Activated CD4-positive, alpha-beta T cell treated with anti-CD3 and anti-CD28 coated beads, Interleukin-2, Interleukin-6, amounts not matched to agents 100 ng/mL and 50 ng/mL, durations not matched to agents 16 hours and 8 hours (primary cell): Measurements from ENCODE around the gene FOXP3.
"Not testable (repeated sequence)": the region's sequence is repeated elsewhere in the genome, so short reads cannot be mapped to it uniquely, and the experiment has no call there.

Experiments used
- DNase-seq: peaks from one replicate; pipeline ENCODE4 v3.0.0-alpha.2; 2020

FOXP3 gene

GRCh38 chrX:49264460-49264859 lies at the start of gene FOXP3:
FOXP3 (minus strand) TSS chrX:49264710; CDS start chrX:49258505, 6,205 bp downstream.
- DNase-seq: no peak

GRCh38 chrX:49312176-49312575 lies 47.7 kb upstream of the FOXP3 start:
- DNase-seq: no peak

DNA sequence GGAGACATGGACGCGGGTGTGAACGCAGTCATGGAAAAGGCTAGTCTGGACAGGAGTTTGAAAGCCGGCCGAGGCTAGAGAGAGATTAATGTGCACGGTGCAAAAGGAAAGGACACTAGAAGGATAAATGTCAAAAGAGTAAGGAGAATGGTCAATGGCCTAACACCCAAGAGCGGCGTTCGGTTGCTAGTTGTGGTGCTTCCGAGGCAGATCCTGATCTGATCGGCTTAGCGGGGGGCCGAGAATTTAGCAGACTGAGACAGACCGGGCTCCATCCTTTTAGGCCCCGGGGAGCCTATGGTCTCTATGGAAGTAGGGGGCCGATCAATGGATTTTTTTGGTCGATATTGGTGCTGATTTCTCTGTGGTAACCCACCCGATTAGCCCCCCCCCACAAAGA lies 45.9 kb upstream of the FOXP3 start:
- DNase-seq: no peak

- DNase-seq: peak; percentile 15
These were observed 45.0 kb upstream of the FOXP3 start for GRCh38 chrX:49309401-49309981.

- peak; percentile 19 for DNase-seq
These were observed 44.2 kb upstream of the FOXP3 start for GRCh38 chrX:49308604-49309269.

- not testable (repeated sequence) for DNase-seq
These were observed 43.3 kb upstream of the FOXP3 start for GRCh38 chrX:49307775-49308174.

GRCh38 chrX:49303346-49303745 lies 38.8 kb upstream of the FOXP3 start, which contains the start of gene GAGE10:
GAGE10 (plus strand) TSS chrX:49303646; CDS start chrX:49304860, 1,214 bp downstream.
- DNase-seq: no peak

- no peak for DNase-seq
These were observed 36.2 kb upstream of the FOXP3 start for GRCh38 chrX:49300703-49301102.

DNA sequence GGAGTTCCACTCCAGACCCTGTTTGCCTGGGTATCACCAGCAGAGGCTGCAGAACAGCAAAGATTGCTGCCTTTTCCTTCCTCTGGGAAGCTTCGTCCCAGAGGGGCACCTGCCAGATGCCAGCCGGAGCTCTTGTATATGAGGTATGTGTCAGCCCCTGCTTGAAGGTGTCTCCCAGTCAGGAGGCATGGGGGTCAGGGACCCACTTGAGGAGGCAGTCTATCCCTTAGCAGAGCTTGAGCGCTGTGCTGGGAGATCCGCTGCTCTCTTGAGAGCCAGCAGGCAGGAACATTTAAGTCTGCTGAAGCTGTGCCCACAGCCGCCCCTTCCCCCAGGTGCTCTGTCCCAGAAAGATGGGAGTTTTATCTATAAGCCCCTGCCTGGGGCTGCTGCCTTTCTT lies 34.8 kb upstream of the FOXP3 start:
- DNase-seq: not testable (repeated sequence)

DNA sequence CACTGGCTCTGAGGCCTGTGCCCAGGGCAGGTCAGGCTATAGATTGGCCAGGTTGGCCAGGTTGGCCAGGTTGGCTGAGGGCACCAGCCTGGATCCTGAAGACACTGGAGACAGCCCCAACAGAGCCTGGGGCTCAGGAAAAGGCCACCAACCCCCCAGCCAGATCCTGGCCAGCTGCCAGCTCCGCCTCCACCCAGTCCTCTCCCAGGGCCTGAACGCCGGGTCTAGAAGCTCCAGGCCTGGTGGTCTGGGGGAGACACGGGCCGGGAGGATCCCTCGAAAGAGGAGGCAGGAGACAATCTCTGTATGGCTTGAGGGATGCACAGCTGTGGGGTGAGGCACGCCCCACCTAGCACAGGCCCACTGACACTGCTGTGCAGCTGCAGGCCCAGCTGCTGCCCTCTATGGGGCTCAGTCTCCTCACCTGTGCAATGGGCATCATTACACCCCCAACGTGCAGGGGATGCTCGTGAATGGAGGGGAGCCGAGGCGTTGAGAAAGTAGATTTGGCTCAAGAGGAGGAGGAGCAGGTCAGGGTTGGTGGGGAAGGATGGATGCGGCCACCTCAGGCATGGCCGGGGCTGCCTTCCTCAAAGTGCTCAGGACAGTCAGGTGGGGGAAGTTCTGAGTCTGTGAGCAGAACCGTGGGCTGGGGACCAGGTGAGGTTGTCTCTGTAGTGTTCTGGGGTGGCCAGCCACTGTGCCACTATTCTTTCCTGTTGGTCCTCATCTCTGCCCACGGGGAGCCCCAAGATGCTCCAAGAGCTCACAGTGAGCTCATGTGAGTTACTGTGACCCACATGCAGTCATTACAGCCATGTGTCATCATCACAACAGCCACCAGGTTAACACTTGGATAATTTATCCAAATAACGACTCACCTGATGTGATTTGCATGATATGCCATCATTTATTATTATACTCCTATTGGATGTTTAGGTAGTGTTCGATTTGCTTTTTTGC lies 28.2 kb upstream of the FOXP3 start:
- DNase-seq: no peak

DNA sequence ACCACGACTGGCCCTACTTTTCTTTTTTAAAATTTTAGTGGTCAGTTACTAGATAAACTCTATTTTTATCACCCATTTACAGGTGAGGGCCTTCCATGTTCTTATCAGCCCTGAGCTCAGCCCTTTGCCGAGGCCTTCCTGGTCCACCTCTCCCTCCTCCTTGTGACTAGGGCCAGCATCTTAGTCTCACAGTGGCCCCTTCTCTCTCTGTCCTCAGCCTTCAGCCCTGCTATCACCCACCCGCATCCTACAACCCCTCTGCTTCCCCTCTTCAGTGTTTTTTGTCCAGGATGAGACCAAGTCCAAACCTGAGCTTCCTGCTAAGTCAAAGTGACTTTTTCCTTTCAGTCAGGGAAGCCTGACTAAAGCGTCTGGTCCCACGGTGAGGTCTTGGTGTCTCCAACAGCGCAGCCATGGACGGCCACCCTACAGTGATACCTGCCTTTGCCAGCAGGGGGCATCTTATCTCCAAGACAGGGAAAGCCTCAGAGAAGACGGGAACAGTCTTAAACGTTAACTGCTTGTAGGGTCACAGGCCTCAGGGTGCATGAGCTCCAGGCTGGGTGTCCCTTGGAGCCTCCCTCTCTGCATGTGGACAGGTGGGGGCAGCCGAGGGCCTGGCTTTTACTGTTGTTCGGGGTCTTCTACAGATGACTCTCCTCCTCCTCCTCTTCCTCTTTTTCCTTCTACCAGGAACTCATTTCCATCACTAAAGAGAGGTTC lies 27.3 kb upstream of the FOXP3 start:
- DNase-seq: peak; percentile 77

DNA sequence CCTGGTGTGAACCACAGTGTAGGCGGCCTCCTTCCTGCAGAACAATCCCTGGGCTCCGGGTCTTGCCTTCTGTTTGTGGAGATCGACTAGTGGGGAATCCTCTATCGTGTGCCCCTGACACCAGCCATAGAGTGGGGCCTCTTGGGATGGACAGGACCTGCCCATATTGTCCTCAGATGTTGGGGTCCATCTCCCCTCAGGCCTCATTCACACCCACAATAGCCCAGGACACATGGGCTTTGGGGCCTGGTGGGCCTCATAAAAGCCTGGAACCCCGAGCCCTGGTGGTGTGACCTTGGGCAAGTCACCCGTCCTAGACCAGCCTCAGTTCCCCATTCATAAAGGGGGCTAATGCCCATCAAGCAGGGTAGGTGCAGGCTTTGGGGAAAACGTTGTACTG lies 25.7 kb upstream of the FOXP3 start:
- no peak for DNase-seq

- no peak for DNase-seq
These were observed 23.2 kb upstream of the FOXP3 start for GRCh38 chrX:49287665-49288064.

DNA sequence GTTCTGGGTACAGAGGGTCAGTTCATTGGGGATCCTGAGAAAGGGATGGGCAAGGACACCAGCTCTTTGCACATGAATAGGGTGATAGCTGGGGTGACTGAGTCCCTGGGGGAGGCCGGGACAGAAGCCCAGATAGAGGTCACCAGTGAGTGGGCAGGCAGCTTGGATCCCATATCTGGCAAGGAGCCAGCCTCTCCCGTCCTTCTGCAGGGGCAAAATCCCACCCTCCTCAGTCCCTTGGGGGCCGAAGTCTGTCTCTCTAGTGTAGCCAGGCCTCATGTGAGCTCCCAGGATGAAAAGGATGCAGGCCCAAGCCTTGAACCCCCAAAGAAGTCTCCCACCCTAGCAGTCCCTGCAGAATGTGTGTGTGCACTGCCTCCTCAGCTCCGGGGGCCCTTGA lies 22.1 kb upstream of the FOXP3 start:
- no peak for DNase-seq

DNA sequence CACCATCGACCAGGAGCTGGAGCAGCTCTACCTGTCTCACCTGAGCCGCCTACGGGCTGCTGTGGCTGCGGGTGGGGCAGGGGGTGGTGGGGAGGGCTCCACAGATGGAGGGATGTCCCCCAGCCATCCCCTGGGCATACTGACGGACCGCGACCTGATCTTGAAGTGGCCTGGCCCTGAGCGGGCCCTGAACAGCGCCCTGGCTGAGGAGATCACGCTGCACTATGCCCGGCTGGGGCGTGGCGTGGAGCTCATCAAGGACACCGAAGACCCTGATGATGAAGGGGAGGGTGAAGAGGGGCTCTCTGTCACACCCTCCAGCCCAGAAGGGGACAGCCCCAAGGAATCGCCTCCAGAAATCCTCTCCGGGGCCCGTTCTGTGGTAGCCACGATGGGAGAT lies 21.6 kb upstream of the FOXP3 start:
- no peak for DNase-seq

DNA sequence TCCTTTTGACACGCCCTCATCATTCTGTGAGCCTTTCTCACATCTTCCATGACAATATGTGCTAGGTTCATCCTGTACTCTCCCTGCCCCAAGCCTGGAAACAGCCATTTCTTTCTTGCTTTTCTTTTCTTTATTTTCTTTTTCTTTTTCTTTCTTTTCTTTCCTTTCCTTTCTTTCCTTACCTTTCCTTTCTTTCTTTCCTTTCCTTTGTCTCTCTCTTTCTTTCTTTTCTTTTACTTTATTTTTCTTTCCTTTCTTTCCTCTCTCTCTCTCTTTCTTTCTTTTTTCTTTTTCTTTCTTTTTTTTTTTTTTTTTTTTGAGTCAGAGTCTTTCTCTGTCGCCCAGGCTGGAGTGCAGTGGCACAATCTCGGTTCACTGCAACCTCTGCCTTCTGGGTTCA lies 19.7 kb upstream of the FOXP3 start:
- DNase-seq: no peak

- no peak for DNase-seq
These were observed 18.1 kb upstream of the FOXP3 start for GRCh38 chrX:49282647-49283011.

DNA sequence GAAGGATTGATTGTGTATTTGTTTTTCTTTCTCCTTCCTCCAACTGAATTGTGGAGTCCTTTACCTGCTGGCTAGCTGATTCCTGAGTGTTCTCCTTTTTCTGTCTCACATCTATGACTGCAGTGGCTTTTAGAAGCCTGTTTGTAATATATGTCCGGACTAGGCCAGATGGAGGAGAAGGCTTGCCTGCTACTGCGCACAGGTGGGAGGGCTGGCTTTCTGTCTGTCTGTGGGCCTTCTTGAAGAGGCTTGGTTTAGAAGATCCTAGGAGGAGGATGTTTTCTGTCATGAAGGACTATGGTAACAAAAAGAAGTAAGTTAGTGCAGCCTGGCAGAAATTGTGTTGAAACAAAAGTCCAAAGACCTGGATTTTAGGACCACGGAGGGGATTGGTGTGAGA lies 13.6 kb upstream of the FOXP3 start:
- DNase-seq: no peak

DNA sequence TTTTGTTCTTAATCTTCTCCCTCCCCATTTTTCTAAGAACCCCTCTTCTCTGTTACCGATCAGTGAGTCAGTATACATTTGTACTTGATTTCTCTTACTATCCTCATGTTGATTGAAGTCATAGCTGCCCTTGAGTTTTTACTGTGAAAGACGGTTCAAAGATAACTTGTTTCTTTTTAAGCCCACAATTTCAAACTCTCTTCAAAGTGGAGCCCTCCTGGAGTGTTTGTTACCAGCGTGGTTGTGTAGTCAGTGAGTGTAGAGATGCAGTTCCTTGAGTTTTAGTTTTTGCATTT lies 13.0 kb upstream of the FOXP3 start:
- peak; percentile 35 for DNase-seq

DNA sequence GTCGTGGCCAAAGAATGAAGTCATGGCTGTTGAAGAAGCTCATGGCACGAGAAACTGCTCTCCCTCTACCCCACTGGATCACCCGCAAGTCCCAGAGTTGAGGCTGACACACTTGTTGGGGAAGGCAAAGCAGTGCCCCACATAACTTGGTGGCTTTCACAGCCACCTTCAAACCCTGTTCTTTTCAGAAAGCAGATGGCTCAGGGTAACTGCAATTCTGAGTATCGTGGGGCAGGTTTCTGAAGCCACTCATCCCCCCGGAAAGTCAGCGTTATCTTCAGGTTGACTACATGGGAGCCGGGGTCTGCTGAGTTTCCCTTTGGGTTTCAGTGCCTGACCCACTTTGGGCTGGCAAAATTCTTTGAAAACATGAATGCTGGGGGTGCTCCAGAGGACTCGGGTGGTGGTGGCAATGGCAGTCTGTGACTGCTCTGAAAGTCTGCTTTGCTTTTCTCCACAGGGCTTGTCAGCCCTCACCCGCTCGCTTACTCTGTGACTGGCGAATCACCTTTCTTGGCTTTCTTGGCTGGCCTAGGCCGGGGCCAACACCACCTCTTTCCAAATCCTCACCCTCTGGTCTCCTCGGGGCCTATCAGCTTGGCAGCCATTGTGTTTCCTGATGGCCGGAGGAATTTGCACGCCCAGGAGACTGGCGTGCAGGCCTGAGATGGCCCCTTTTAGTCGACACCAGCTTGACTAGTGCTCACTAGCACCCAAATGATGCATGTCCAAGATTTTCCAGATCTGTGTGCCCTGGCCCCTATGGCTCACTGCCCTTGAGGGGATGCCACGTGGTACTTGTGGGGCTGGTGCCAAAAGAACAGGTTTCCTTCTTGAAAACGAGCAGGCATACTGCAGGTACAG lies 12.4 kb upstream of the FOXP3 start:
- peak; percentile 29 for DNase-seq

DNA sequence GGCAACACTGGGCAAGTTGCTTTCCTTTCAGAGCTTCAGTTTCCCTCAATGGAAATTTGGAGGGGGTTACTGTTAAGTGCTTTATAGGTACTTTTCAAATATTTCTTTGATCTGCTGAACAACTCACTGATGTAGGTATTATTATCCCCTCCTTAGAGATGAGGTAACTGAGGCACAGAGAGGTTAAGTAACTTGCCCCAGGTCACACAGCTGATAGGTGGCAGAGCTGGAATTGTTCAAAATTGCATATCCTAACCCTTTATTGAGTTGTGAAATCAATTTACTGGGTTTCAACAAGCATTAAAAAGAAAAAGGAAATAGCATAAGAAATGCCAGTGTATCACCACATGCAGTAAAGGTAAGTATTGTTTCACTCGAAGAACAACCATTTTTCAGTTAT lies 11.7 kb upstream of the FOXP3 start:
- DNase-seq: no peak

- DNase-seq: peak; percentile 71
These were observed 8.7 kb upstream of the FOXP3 start for GRCh38 chrX:49273181-49273727.
